Astrocyte (in vitro differentiated cells and primary cell): ENCODE results near the gene RALGPS2. TPM values are rescaled to one million over a fixed set of nuclear protein-coding genes. Genes with fewer than 3 reads are reported as not detected.

ENCODE experiments used
- DNase-seq: peaks from one replicate; pipeline ENCODE4 v3.0.0-alpha.2; 2010; ENCODE audit warnings: low read depth
- FAIRE-seq: peaks from 2 replicates; lab custom pipeline; 2011; peaks lifted over from hg19 to GRCh38; lab: Jason Lieb, UNC
- H2AFZ ChIP-seq: 2 replicates; pipeline ENCODE4 v1.6.0; 2012; ENCODE audit warnings: low read depth, low read length, inconsistent platforms
- H3K27ac ChIP-seq: 2 replicates; pipeline ENCODE4 v1.5.1; 2011; ENCODE audit warnings: low read depth, low read length, inconsistent platforms
- H3K27me3 ChIP-seq: 2 replicates; pipeline ENCODE4 v1.6.0; 2011; ENCODE audit warnings: low read length, inconsistent platforms; ENCODE audit not compliant: insufficient read depth
- H3K36me3 ChIP-seq: 2 replicates; pipeline ENCODE4 v1.5.1; 2011; ENCODE audit warnings: low read length, inconsistent platforms; ENCODE audit not compliant: insufficient read depth
- H3K4me1 ChIP-seq: 2 replicates; pipeline ENCODE4 v1.5.1; 2011; ENCODE audit warnings: low read length, inconsistent platforms; ENCODE audit not compliant: insufficient read depth
- H3K4me2 ChIP-seq: 2 replicates; pipeline ENCODE4 v1.6.0; 2012; ENCODE audit warnings: low read length, inconsistent platforms
- H3K4me3 ChIP-seq: 2 replicates; pipeline ENCODE4 v1.5.1; 2011; ENCODE audit warnings: low read depth, mild to moderate bottlenecking, low read length, inconsistent platforms; ENCODE audit not compliant: insufficient read depth
- H3K79me2 ChIP-seq: 2 replicates; pipeline ENCODE4 v1.6.0; 2012; ENCODE audit warnings: mild to moderate bottlenecking, low read length, inconsistent platforms; ENCODE audit not compliant: insufficient read depth
- H3K9ac ChIP-seq: 2 replicates; pipeline ENCODE4 v1.6.0; 2012; ENCODE audit warnings: mild to moderate bottlenecking, low read length, inconsistent platforms
- H3K9me3 ChIP-seq: 2 replicates; pipeline ENCODE4 v1.5.1; 2012; ENCODE audit warnings: low read depth, mild to moderate bottlenecking, low read length, inconsistent platforms; ENCODE audit not compliant: insufficient read depth
- H4K20me1 ChIP-seq: 2 replicates; pipeline ENCODE4 v1.6.0; 2012; ENCODE audit warnings: low read length, inconsistent platforms; ENCODE audit not compliant: insufficient read depth
- H3K27ac Mint-ChIP-seq: one replicate; pipeline ENCODE4 v1.8.0; 2021; ENCODE audit warnings: mild to moderate bottlenecking, mixed read lengths; ENCODE audit not compliant: unreplicated experiment
- H3K27me3 Mint-ChIP-seq: one replicate; pipeline ENCODE4 v1.8.0; 2021; ENCODE audit warnings: low read depth, mixed read lengths; ENCODE audit not compliant: unreplicated experiment
- H3K36me3 Mint-ChIP-seq: one replicate; pipeline ENCODE4 v1.8.0; 2021; ENCODE audit warnings: low read depth, mixed read lengths; ENCODE audit not compliant: unreplicated experiment
- H3K4me1 Mint-ChIP-seq: one replicate; pipeline ENCODE4 v1.8.0; 2021; ENCODE audit warnings: low read depth, mixed read lengths; ENCODE audit not compliant: unreplicated experiment
- H3K4me3 Mint-ChIP-seq: one replicate; pipeline ENCODE4 v1.8.0; 2021; ENCODE audit warnings: mild to moderate bottlenecking, moderate library complexity, mixed read lengths; ENCODE audit not compliant: unreplicated experiment
- H3K9me3 Mint-ChIP-seq: one replicate; pipeline ENCODE4 v1.8.0; 2021; ENCODE audit warnings: mild to moderate bottlenecking, mixed read lengths; ENCODE audit not compliant: unreplicated experiment
- CTCF ChIP-seq: IDR thresholded peaks from 2 replicates; pipeline ENCODE4 v1.5.1; 2011; ENCODE audit warnings: low read depth, mild to moderate bottlenecking, inconsistent platforms, low read length, moderate library complexity; ENCODE audit not compliant: insufficient read depth
- EZH2 ChIP-seq: IDR thresholded peaks from 2 replicates; pipeline ENCODE4 v1.6.1; 2012; ENCODE audit warnings: mild to moderate bottlenecking, low read length, inconsistent platforms; ENCODE audit not compliant: insufficient read depth
- total RNA-seq: library from RNA; stranded (reverse); gene quantifications from 2 replicates; pipeline ENCODE4 v1.2.1, GENCODE V29; 2021

The RALGPS2 gene
- total RNA-seq, 1 donor from 2014 or later = 33.6 TPM

GRCh38 chr1:178941261-178941689, 216.2 kb downstream of the RALGPS2 start:
- H3K36me3 ChIP-seq = no peaks in the 10 kb centered on the region
- H3K9me3 Mint-ChIP-seq = no peaks in the 10 kb centered on the region
- H3K27me3 ChIP-seq = no peaks in the 10 kb centered on the region
- no peak overlapping the region for H2AFZ ChIP-seq
- H3K27ac Mint-ChIP-seq = no peak overlapping the region
- no peak overlapping the region for H3K4me3 ChIP-seq
- peaks cover 30% of the 10 kb centered on the region for H3K4me1 ChIP-seq
- peaks cover 14% of the 10 kb centered on the region for H3K4me1 Mint-ChIP-seq
- H3K9me3 ChIP-seq = no peaks in the 10 kb centered on the region
- H3K4me2 ChIP-seq = no peak overlapping the region
- no peaks in the 10 kb centered on the region for H3K79me2 ChIP-seq
- no peak overlapping the region for H3K27ac ChIP-seq
- peaks cover 10% of the 10 kb centered on the region for H3K27me3 Mint-ChIP-seq
- H4K20me1 ChIP-seq = no peaks in the 10 kb centered on the region
- H3K9ac ChIP-seq = no peak overlapping the region
- H3K36me3 Mint-ChIP-seq = peaks cover 4% of the 10 kb centered on the region
- no peak for DNase-seq
- FAIRE-seq = no peak
- no peak overlapping the region for H3K4me3 Mint-ChIP-seq
- TF ChIP-seq EZH2 = no peak
- TF ChIP-seq CTCF = no peak

GRCh38 chr1:178941849-178942248, 216.8 kb downstream of the RALGPS2 start:
- no peak overlapping the region for H3K4me3 ChIP-seq
- Mint-ChIP-seq H3K4me1 (peaks cover 14% of the 10 kb centered on the region), H3K9me3 (no peaks in the 10 kb centered on the region), H3K27ac (peak overlapping the region; percentile 85), H3K4me3 (no peak overlapping the region), H3K27me3 (peaks cover 10% of the 10 kb centered on the region), H3K36me3 (peaks cover 4% of the 10 kb centered on the region)
- H3K4me2 ChIP-seq = peak overlapping the region; percentile 48
- H3K27ac ChIP-seq = no peak overlapping the region
- peak; percentile 33 for DNase-seq
- no peaks in the 10 kb centered on the region for H3K79me2 ChIP-seq
- H2AFZ ChIP-seq = no peak overlapping the region
- no peaks in the 10 kb centered on the region for H3K36me3 ChIP-seq
- no peaks in the 10 kb centered on the region for H3K9me3 ChIP-seq
- TF ChIP-seq EZH2 = no peak
- no peak for TF ChIP-seq CTCF
- FAIRE-seq = no peak
- H3K9ac ChIP-seq = peak overlapping the region; percentile 21
- no peaks in the 10 kb centered on the region for H3K27me3 ChIP-seq
- H3K4me1 ChIP-seq = peaks cover 30% of the 10 kb centered on the region
- H4K20me1 ChIP-seq = no peaks in the 10 kb centered on the region
